Measurements from ENCODE around the gene AGXT. TPM values are rescaled to one million over a fixed set of nuclear protein-coding genes. Genes with fewer than 3 reads are reported as not detected.

Gene AGXT
- total RNA-seq, 1 donor from 2014 or later, result not detected

DNA sequence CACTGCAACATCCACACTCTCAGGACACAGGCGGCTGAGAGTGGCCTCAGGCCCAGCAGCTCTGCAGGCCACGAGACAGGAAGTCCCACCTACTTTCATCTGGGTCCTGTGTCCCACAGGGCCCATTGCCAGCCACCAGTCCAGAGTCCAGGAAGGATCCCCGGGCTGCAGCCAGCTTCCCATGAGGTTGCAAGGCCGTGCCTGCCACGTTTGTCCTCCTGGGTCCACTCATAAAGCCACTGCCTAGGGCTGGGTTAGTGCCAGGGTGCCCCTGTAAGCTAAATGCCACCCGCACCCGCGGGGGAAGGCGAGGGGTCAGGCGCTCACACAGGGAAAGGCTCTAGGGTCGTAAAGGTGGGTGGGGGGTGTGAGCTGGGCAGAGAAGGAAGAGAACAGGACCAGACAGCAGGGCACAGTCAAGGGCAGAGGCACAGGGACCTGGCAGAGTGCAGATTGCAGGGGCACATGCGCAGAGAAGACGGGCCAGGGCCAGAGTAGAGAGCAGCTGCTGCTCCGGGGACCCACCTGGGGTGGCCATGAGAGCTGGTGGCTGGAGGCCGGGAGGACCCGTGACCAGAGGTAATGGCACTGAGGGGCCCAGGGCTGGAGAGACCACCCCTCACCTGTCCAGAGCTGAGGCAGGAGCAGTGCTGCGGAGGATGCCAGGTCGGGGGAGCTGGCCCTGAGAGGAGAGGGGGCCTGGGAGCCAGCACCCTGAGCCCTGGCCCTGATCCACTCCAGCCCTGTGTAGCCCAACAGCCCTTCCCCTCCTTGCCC is 8.0 kb downstream of the AGXT start:
- H3K4me3 ChIP-seq, result no peak overlapping the region
- no peaks in the 10 kb centered on the region for H3K9me3 ChIP-seq
- TF ChIP-seq, protein P1, sequence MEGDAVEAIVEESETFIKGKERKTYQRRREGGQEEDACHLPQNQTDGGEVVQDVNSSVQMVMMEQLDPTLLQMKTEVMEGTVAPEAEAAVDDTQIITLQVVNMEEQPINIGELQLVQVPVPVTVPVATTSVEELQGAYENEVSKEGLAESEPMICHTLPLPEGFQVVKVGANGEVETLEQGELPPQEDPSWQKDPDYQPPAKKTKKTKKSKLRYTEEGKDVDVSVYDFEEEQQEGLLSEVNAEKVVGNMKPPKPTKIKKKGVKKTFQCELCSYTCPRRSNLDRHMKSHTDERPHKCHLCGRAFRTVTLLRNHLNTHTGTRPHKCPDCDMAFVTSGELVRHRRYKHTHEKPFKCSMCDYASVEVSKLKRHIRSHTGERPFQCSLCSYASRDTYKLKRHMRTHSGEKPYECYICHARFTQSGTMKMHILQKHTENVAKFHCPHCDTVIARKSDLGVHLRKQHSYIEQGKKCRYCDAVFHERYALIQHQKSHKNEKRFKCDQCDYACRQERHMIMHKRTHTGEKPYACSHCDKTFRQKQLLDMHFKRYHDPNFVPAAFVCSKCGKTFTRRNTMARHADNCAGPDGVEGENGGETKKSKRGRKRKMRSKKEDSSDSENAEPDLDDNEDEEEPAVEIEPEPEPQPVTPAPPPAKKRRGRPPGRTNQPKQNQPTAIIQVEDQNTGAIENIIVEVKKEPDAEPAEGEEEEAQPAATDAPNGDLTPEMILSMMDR (IDR thresholded peaks at IDR 0.05), result no peak
- no peak overlapping the region for H3K27ac ChIP-seq
- H3K4me1 ChIP-seq, result no peaks in the 10 kb centered on the region
- intact Hi-C loops (cut with DNase I), result no loop called here
- no peaks in the 10 kb centered on the region for H3K36me3 ChIP-seq
- no peak for DNase-seq
- H3K27me3 ChIP-seq, result no peaks in the 10 kb centered on the region
- no peak for ATAC-seq

DNA sequence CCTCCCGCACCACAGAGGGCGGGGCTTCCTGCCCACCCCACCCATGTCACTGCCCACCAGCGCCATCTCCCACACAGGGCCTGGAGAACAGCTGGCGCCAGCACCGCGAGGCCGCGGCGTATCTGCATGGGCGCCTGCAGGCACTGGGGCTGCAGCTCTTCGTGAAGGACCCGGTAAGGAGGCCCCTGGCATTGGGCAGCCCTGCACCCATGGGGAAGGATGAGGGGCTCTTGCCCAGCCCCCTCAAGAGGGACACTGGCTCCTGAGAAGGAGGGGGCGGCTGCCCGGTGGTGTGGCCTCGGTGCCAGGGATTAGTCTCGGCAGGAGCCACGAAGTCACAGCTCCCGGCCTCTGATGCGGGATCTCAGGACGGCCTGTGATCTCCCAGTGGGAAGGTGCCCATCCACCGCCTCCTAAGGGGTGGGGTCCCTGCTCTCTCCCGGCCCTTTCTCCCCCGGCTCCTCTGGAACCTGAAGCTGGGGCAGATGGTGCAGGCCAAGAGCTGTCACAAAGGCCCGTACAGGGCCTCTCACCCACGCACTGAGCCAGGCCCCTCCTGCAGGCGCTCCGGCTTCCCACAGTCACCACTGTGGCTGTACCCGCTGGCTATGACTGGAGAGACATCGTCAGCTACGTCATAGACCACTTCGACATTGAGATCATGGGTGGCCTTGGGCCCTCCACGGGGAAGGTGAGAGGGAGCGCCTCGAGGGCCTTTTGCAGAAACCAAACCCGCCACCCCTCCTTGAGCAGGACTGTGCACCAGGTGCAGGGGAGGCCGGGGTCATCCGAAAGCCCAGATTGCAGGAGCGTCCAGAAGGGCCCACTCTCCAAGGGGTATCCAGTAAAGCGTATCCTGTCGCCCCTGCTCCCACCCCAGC is 9.1 kb downstream of the AGXT start:
- peak; percentile 61 for DNase-seq
- no peak for ATAC-seq
- no peaks in the 10 kb centered on the region for H3K9me3 ChIP-seq
- no peaks in the 10 kb centered on the region for H3K27me3 ChIP-seq
- no peaks in the 10 kb centered on the region for H3K36me3 ChIP-seq
- TF ChIP-seq, protein P1 (IDR thresholded peaks at IDR 0.05), result no peak
- no peak overlapping the region for H3K27ac ChIP-seq
- no peak overlapping the region for H3K4me3 ChIP-seq
- intact Hi-C loops (cut with DNase I), result no loop called here
- H3K4me1 ChIP-seq, result no peaks in the 10 kb centered on the region

GRCh38 chr2:240878341-240878936 is 9.8 kb downstream of the AGXT start:
- peak; percentile 4 for ATAC-seq
- Histone ChIP-seq H3K27me3 (no peaks in the 10 kb centered on the region), H3K4me3 (no peak overlapping the region), H3K36me3 (no peaks in the 10 kb centered on the region), H3K4me1 (no peaks in the 10 kb centered on the region), H3K9me3 (no peaks in the 10 kb centered on the region), H3K27ac (no peak overlapping the region)
- peak; percentile 61 for DNase-seq
- TF ChIP-seq, protein P1 (IDR thresholded peaks at IDR 0.05), result no peak
- intact Hi-C loops (cut with DNase I), result no loop called here

- no peak for ATAC-seq
- H3K9me3 ChIP-seq, result no peaks in the 10 kb centered on the region
- no peak overlapping the region for H3K4me3 ChIP-seq
- intact Hi-C loops (cut with DNase I), result no loop called here
- TF ChIP-seq, protein P1 (IDR thresholded peaks at IDR 0.05), result no peak
- H3K27me3 ChIP-seq, result no peaks in the 10 kb centered on the region
- no peaks in the 10 kb centered on the region for H3K36me3 ChIP-seq
- no peak overlapping the region for H3K27ac ChIP-seq
- no peaks in the 10 kb centered on the region for H3K4me1 ChIP-seq
- peak; percentile 46 for DNase-seq
These were observed 10.5 kb downstream of the AGXT start for GRCh38 chr2:240879105-240879504.

DNA sequence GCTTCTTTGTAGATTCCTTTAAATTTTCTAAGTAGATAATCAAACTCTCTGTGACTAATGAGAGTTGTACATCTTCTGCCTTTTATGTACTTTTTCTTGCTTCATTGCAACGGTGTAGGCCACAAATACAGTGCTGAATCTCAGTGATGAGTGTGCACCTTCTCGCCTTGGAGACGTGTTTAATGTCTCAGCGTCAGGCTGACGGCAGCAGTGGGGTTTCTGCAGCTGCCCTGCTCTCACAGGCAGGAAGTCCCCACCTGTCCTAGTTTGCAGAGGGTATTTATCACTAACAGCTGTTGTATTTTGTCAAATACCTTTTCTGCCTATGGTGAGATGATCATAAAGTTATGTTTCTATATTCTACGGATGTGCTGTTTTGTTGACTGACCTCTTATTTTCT is 13.3 kb downstream of the AGXT start:
- intact Hi-C loops (cut with DNase I), result no loop called here
- ATAC-seq, result no peak
- no peaks in the 10 kb centered on the region for H3K36me3 ChIP-seq

More for the DNA sequence above, 13.3 kb downstream of the AGXT start:
- TF ChIP-seq, protein P1 (IDR thresholded peaks at IDR 0.05), result no peak
- Histone ChIP-seq H3K4me3 (no peak overlapping the region), H3K9me3 (no peaks in the 10 kb centered on the region), H3K27ac (no peak overlapping the region), H3K27me3 (no peaks in the 10 kb centered on the region), H3K4me1 (no peaks in the 10 kb centered on the region)
- no peak for DNase-seq
